Fibroblast of lung (primary cell): ENCODE measurements around the gene CDH4.

Source experiments
- CTCF ChIP-seq, 2 donors: IDR thresholded peaks in 1 of 2; conservative IDR thresholded peaks in 1 of 2; 1 replicate in 1 of 2; 2 replicates in 1 of 2; pipeline ENCODE4 v1.5.1; 2011 to 2012; ENCODE audit warnings: low read length in 2 of 2, control low read depth in 1 of 2, inconsistent platforms in 1 of 2, low read depth in 1 of 2, mild to moderate bottlenecking in 1 of 2
- EZH2 ChIP-seq: IDR thresholded peaks from 2 replicates; pipeline ENCODE4 v1.5.1; 2012; ENCODE audit warnings: low read length, control low read depth, mild to moderate bottlenecking; ENCODE audit errors: missing control alignments

- no peak for TF ChIP-seq EZH2
- TF ChIP-seq CTCF (conservative IDR thresholded peaks at IDR 0.05 in 1 of 2, IDR thresholded peaks at IDR 0.05 in 1 of 2; ENCODE audit: low read depth in 1 of 2, low read length in 2 of 2) = no peak
These were observed 422.1 kb downstream of the CDH4 start for GRCh38 chr20:61674121-61674520.
